Heart right ventricle (tissue), 16 donors: ENCODE measurements around the gene MRPL12. TPM values are rescaled to one million over a fixed set of nuclear protein-coding genes. Genes with fewer than 3 reads are reported as not detected.
A peak's percentile ranks its signal among the peaks of the same experiment; 100 is the strongest.

ENCODE experiments used
- ATAC-seq, 8 donors: fragments of 200-7000 bp; cut with Tn5 transposase; one replicate each; pipeline ENCODE4 v1.9.1; 2020; ENCODE audit warnings: mild to moderate bottlenecking in 8 of 8, moderate library complexity in 8 of 8, moderate number of reproducible peaks in 1 of 8
- DNase-seq, 2 donors: peaks; one replicate each; pipeline ENCODE4 v3.0.0-alpha.2; 2020
- H3K27ac ChIP-seq, 10 donors: fragments of 200-600 bp; sonication (generic) in 2 of 10; one replicate each; pipeline versions ENCODE4 v1.5.0 to v1.8.0; 2020 to 2022; ENCODE audit warnings: mild to moderate bottlenecking in 3 of 10
- H3K27me3 ChIP-seq, 7 donors: fragments of 200-600 bp; one replicate each; pipeline ENCODE4 v1.8.0; 2021 to 2022; ENCODE audit warnings: mild to moderate bottlenecking in 2 of 7
- H3K36me3 ChIP-seq, 9 donors: fragments of 200-600 bp; sonication (generic) in 1 of 9; one replicate each; pipeline versions ENCODE4 v1.5.0 to v1.8.0; 2020 to 2022; ENCODE audit warnings: mild to moderate bottlenecking in 2 of 9
- H3K4me1 ChIP-seq, 9 donors: fragments of 200-600 bp; sonication (generic) in 1 of 9; one replicate each; pipeline versions ENCODE4 v1.5.0 to v1.8.0; 2020 to 2022; ENCODE audit warnings: mild to moderate bottlenecking in 4 of 9
- H3K4me3 ChIP-seq, 10 donors: fragments of 200-600 bp; sonication (generic) in 2 of 10; one replicate each; pipeline versions ENCODE4 v1.5.0 to v1.8.0; 2020 to 2022; ENCODE audit warnings: mild to moderate bottlenecking in 7 of 10, moderate library complexity in 2 of 10
- H3K9me3 ChIP-seq, 11 donors: fragments of 200-600 bp in 10 of 11; sonication (generic) in 2 of 11; one replicate each; pipeline versions ENCODE4 v1.5.0 to v1.8.0; 2013 to 2022; ENCODE audit warnings: mild to moderate bottlenecking in 2 of 11, control low read depth in 1 of 11, moderate library complexity in 1 of 11
- CTCF ChIP-seq, 9 donors: fragments of 200-600 bp; sonication (generic) in 2 of 9; IDR thresholded peaks; one replicate each; pipeline versions ENCODE4 v1.5.0 to v1.8.0; 2021 to 2022; ENCODE audit warnings: antibody characterized with exemption in 9 of 9, mild to moderate bottlenecking in 5 of 9, moderate library complexity in 1 of 9
- WGBS, 2 donors: extraction: QIAGEN DNeasy Blood & Tissue Kit; methylation state at CpG; one replicate each; pipeline ENCODE4 v1.1.7; 2013; ENCODE audit warnings: inconsistent platforms in 1 of 2; 5-methylcytosine and 5-hydroxymethylcytosine counted together
- intact Hi-C, 10 donors: fragments of 100-400 bp; cut with DNase I; formaldehyde crosslinking; loops; one replicate each; pipeline versions ENCODE4 v1.11.1 to v1.14.2; 2022
- polyA plus RNA-seq, 2 donors: library from polyadenylated mRNA; stranded (reverse); fragments of 200-250 nt; gene quantifications; one replicate each; pipeline ENCODE4 v1.2.3, GENCODE V29; 2013
- total RNA-seq, 10 donors: library from RNA; stranded (reverse); fragmentation: NEBNext Ultra II Directional in 3 of 10; extraction: Animal tissue kit (Norgen Biotek cat#: 25700) in 3 of 10; gene quantifications; one replicate each; pipeline versions ENCODE4 v1.2.1 to v1.2.4, GENCODE V29; 2021 to 2023
- donor health status: Arrhythmogenic right ventricular cardiomyopathy.
- donor health status: ischemic (EF 13 %, LVEDD 7.1; RV severe dilation, severe dysfunction).
- donor health status: healthy with polysubstance abuse.
- donor health status: DM: no; HTN: yes; CAD: no.
- donor health status: DM: no; HTN: no; CAD: no.
- donor health status: ischemic (EF 25% LVEDD 6.9; RV normal size, moderate dysfunction).
- donor health status: ischemic (EF 25% LVEDD 5.7; RV mildly dilated, moderate dysfunction).
- donor health status: healthy.
- donor health status: DM: yes; HTN: yes; CAD: no.
- donor health status: Ischemic cardiomyopathy.
- donor health status: ischemic (EF 35%, LVEDD 5.7; RV mildly dilated, moderate dysfunction).
- donor health status: nonischemic (EF 11% LVEDD 7.7; RV severe dilation, severe dysfunction).
- donor health status: DM: yes; HTN: yes; CAD: no.
- donor health status: PGD.
- donor health status: ischemic (EF 29% LVEDD 5.4; RV normal size, mild dysfunction).
- donor health status: nonischemic (EF 23%, LVEDD 6.1; RV moderate dilation, normal function).

The MRPL12 gene
- total and polyA plus RNA-seq, 12 donors, result 105 to 533 (median 135) TPM

GRCh38 chr17:81723651-81724209 lies 20.6 kb downstream of the MRPL12 start:
- Histone ChIP-seq H3K27ac (peak overlapping the region in 2 of 10 donors; percentile 6 to 40), H3K4me3 (no peak overlapping the region), H3K36me3 (no peaks in the 10 kb centered on the region), H3K9me3 (no peaks in the 10 kb centered on the region), H3K27me3 (peaks cover 0 to 6% (median 0%) of the 10 kb centered on the region in 7 donors), H3K4me1 (peaks cover 0 to 22% (median 16%) of the 10 kb centered on the region in 9 donors)
- no peak for TF ChIP-seq CTCF (IDR thresholded peaks at IDR 0.05)
- ATAC-seq (peak in 1 of 8 donors; percentile 12), DNase-seq (no peak)
- intact Hi-C loops, result no loop called here
- 46 to 50% methylated on average over 12 of the region's 12 CpGs for WGBS, 2 donors

GRCh38 chr17:81725439-81725838 lies 22.3 kb downstream of the MRPL12 start:
- intact Hi-C loops, result no loop called here
- DNase-seq (no peak), ATAC-seq (no peak)
- WGBS, 2 donors, result 84 to 86% methylated on average over 9 of the region's 9 CpGs
- no peak for TF ChIP-seq CTCF (IDR thresholded peaks at IDR 0.05)
- Histone ChIP-seq H3K27ac (no peak overlapping the region), H3K36me3 (no peaks in the 10 kb centered on the region), H3K27me3 (peaks cover 0 to 16% (median 6%) of the 10 kb centered on the region in 7 donors), H3K9me3 (no peaks in the 10 kb centered on the region), H3K4me1 (peaks cover 0 to 24% (median 16%) of the 10 kb centered on the region in 9 donors), H3K4me3 (no peak overlapping the region)

- TF ChIP-seq CTCF (IDR thresholded peaks at IDR 0.05), result no peak
- 77 to 83% methylated on average over 9 of the region's 9 CpGs for WGBS, 2 donors
- Histone ChIP-seq H3K27ac (no peak overlapping the region), H3K4me1 (peaks cover 0 to 27% (median 16%) of the 10 kb centered on the region in 9 donors), H3K9me3 (no peaks in the 10 kb centered on the region), H3K4me3 (no peak overlapping the region), H3K27me3 (peaks cover 0 to 20% (median 6%) of the 10 kb centered on the region in 7 donors), H3K36me3 (no peaks in the 10 kb centered on the region)
- intact Hi-C loops, result no loop called here
- DNase-seq (no peak), ATAC-seq (no peak)
These were observed 22.8 kb downstream of the MRPL12 start for GRCh38 chr17:81726004-81726403.

GRCh38 chr17:81727324-81728031 lies 24.3 kb downstream of the MRPL12 start:
- Histone ChIP-seq H3K27me3 (peaks cover 0 to 29% (median 14%) of the 10 kb centered on the region in 7 donors), H3K27ac (no peak overlapping the region), H3K36me3 (no peaks in the 10 kb centered on the region), H3K4me1 (peaks cover 0 to 21% (median 11%) of the 10 kb centered on the region in 9 donors), H3K9me3 (no peaks in the 10 kb centered on the region), H3K4me3 (no peak overlapping the region)
- intact Hi-C loops, result no loop called here
- WGBS, 2 donors, result 89 to 91% methylated on average over 23 of the region's 23 CpGs
- no peak for ATAC-seq
- no peak for DNase-seq
- TF ChIP-seq CTCF (IDR thresholded peaks at IDR 0.05), result no peak
